Brain microvascular endothelial cell (primary cell): ENCODE results near the gene AZGP1.
A peak's percentile ranks its signal among the peaks of the same experiment; 100 is the strongest.

ENCODE experiments used
- DNase-seq: peaks from one replicate; pipeline ENCODE4 v3.0.0-alpha.2; 2020
- H3K27ac ChIP-seq: fragments of 250-450 bp; sonication (Bioruptor Pico); 2 replicates; pipeline ENCODE4 v1.5.1; 2020; ENCODE audit warnings: mild to moderate bottlenecking, moderate library complexity
- H3K27me3 ChIP-seq: fragments of 250-450 bp; sonication (Bioruptor Pico); replicated peaks from 2 replicates; pipeline ENCODE4 v1.5.1; 2020; ENCODE audit warnings: mild to moderate bottlenecking
- H3K36me3 ChIP-seq: fragments of 250-450 bp; sonication (Bioruptor Pico); replicated peaks from 2 replicates; pipeline ENCODE4 v1.5.1; 2020; ENCODE audit warnings: mild to moderate bottlenecking
- H3K4me3 ChIP-seq: 2 replicates; pipeline ENCODE4 v1.5.1; 2011; ENCODE audit warnings: low read depth, mild to moderate bottlenecking, control low read depth, low read length, moderate library complexity
- CTCF ChIP-seq: IDR thresholded peaks from 2 replicates; pipeline ENCODE4 v1.5.1; 2011; ENCODE audit warnings: low read depth, mild to moderate bottlenecking, moderate library complexity, low read length, control low read depth, inconsistent platforms; ENCODE audit errors: missing control alignments
- in situ Hi-C: cut with HindIII; loops from 2 replicates; pipeline ENCODE4 v1.10.0; 2017; ENCODE audit warnings: low sequenced_read_pairs, low pct_ligation_motif_present

Gene AZGP1

GRCh38 chr7:99929730-99930053 lies 46.1 kb downstream of the AZGP1 start:
- DNase-seq = no peak
- Histone ChIP-seq H3K27ac (no peak overlapping the region), H3K4me3 (peak overlapping the region; percentile 34), H3K27me3 (peaks cover 9% of the 10 kb centered on the region), H3K36me3 (no peaks in the 10 kb centered on the region)
- in situ Hi-C loops = no loop called here
- no peak for TF ChIP-seq CTCF

GRCh38 chr7:99928994-99929729 lies 46.7 kb downstream of the AZGP1 start, which contains the start of gene GJC3:
Gene GJC3 (minus strand): TSS chr7:99929620. CDS start chr7:99929620, 0 bp downstream.
- peak; percentile 34 for DNase-seq
- Histone ChIP-seq H3K27ac (no peak within 1 kb of the TSS), H3K4me3 (peak within 1 kb of the TSS; percentile 34), H3K27me3 (peaks cover 9% of the 10 kb centered on the region), H3K36me3 (no peaks in the 10 kb centered on the region)
- peak; percentile 56 for TF ChIP-seq CTCF
- in situ Hi-C loops = no loop called here

GRCh38 chr7:99928188-99928587 lies 47.6 kb downstream of the AZGP1 start:
- Histone ChIP-seq H3K36me3 (no peaks in the 10 kb centered on the region), H3K4me3 (no peak overlapping the region), H3K27me3 (peaks cover 9% of the 10 kb centered on the region), H3K27ac (no peak overlapping the region)
- in situ Hi-C loops = no loop called here
- no peak for TF ChIP-seq CTCF
- DNase-seq = no peak

- Histone ChIP-seq H3K27ac (no peak overlapping the region), H3K27me3 (peaks cover 9% of the 10 kb centered on the region), H3K36me3 (no peaks in the 10 kb centered on the region), H3K4me3 (no peak overlapping the region)
- no peak for DNase-seq
- in situ Hi-C loops = no loop called here
- no peak for TF ChIP-seq CTCF
Observed at GRCh38 chr7:99927536-99927935, 48.3 kb downstream of the AZGP1 start.

GRCh38 chr7:99926321-99926720 lies 49.5 kb downstream of the AZGP1 start:
- DNase-seq = no peak
- Histone ChIP-seq H3K27ac (no peak overlapping the region), H3K36me3 (no peaks in the 10 kb centered on the region), H3K27me3 (peaks cover 9% of the 10 kb centered on the region), H3K4me3 (no peak overlapping the region)
- in situ Hi-C loops = no loop called here
- TF ChIP-seq CTCF = no peak

- in situ Hi-C loops = no loop called here
- no peaks in the 10 kb centered on the region for H3K36me3 ChIP-seq
- no peak for DNase-seq
- H3K27ac ChIP-seq = no peak overlapping the region
- no peak for TF ChIP-seq CTCF
- H3K4me3 ChIP-seq = no peak overlapping the region
- peaks cover under 1% of the 10 kb centered on the region for H3K27me3 ChIP-seq
Observed at GRCh38 chr7:99923200-99923599, 52.6 kb downstream of the AZGP1 start.
